Progenitor cell of endocrine pancreas (in vitro differentiated cells): ENCODE results near the gene KCNA2. TPM values are rescaled to one million over a fixed set of nuclear protein-coding genes. Genes with fewer than 3 reads are reported as not detected.

Source experiments
- DNase-seq: peaks from one replicate; pipeline ENCODE4 v3.0.0; 2021; ENCODE audit warnings: low spot score; ENCODE audit not compliant: unreplicated experiment
- H3K27ac Mint-ChIP-seq: 2 replicates; pipeline ENCODE4 v1.8.0; 2021; ENCODE audit warnings: mild to moderate bottlenecking, moderate library complexity, mixed read lengths
- H3K27me3 Mint-ChIP-seq: 2 replicates; pipeline ENCODE4 v1.8.0; 2021; ENCODE audit warnings: mixed read lengths
- H3K36me3 Mint-ChIP-seq: 2 replicates; pipeline ENCODE4 v1.8.0; 2022; ENCODE audit warnings: mixed read lengths; ENCODE audit not compliant: insufficient read depth
- H3K4me1 Mint-ChIP-seq: 2 replicates; pipeline ENCODE4 v1.8.0; 2021; ENCODE audit warnings: low read depth, mixed read lengths
- H3K4me3 Mint-ChIP-seq: 2 replicates; pipeline ENCODE4 v1.8.0; 2021; ENCODE audit warnings: low read depth, mild to moderate bottlenecking, moderate library complexity, mixed read lengths
- H3K9me3 Mint-ChIP-seq: 2 replicates; pipeline ENCODE4 v1.8.0; 2021; ENCODE audit warnings: low read depth, mixed read lengths
- CTCF ChIP-seq: fragments of 200-600 bp; sonication (generic); IDR thresholded peaks from one replicate; pipeline ENCODE4 v1.5.0; 2021; ENCODE audit warnings: antibody characterized with exemption, mild to moderate bottlenecking; ENCODE audit not compliant: unreplicated experiment
- total RNA-seq: library from RNA; stranded (reverse); gene quantifications from 2 replicates; pipeline ENCODE4 v1.2.1, GENCODE V29; 2021

Gene KCNA2
- total RNA-seq, 1 donor from 2014 or later, result 0.05 TPM

DNA sequence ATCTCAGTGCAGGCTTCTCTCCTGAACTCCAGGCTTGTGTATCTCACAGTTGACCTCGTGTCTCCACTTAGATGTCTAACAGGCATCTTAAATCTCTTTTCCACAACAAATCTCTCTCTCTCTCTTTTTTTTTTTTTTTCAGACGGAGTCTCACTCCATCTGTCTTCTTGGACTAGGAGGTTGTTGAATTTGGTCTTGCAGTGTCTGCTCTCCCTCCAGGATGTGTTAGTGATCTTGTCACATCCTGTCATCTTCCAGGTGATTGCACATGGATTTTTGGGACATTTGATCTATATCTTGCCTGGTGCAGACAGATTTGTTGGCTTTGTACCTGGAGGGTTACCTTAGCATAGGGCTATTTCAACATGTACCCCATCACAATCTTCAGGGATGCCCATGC lies 60.7 kb downstream of the KCNA2 start:
- H3K27ac Mint-ChIP-seq, result no peak overlapping the region
- no peak for TF ChIP-seq CTCF
- H3K36me3 Mint-ChIP-seq, result no peaks in the 10 kb centered on the region
- H3K4me3 Mint-ChIP-seq, result no peak overlapping the region
- H3K27me3 Mint-ChIP-seq, result peaks cover 33% of the 10 kb centered on the region
- H3K9me3 Mint-ChIP-seq, result no peaks in the 10 kb centered on the region
- DNase-seq, result no peak
- peaks cover 4% of the 10 kb centered on the region for H3K4me1 Mint-ChIP-seq

DNA sequence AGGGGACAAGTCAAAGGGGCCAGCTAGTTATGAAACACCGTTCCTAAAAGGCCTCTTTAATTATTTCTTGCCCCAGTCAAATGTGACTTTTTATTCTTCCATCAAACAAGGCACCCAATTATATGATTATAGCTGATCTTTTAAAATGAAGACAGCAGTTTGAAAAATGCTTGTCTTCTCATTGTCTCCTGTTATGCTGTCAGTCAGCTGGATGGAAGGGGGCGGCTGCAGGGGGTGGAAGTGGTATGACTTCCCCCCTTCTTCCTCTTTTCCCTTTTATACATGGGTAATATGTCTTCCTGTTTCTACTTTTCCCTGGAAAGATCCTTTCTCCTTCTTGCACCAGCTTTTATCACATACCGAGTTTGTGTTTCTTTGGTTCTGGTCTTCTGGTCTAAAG lies 61.4 kb downstream of the KCNA2 start:
- Mint-ChIP-seq H3K27ac (no peak overlapping the region), H3K9me3 (no peaks in the 10 kb centered on the region), H3K36me3 (no peaks in the 10 kb centered on the region), H3K4me3 (no peak overlapping the region), H3K27me3 (peaks cover 30% of the 10 kb centered on the region), H3K4me1 (peaks cover 4% of the 10 kb centered on the region)
- no peak for TF ChIP-seq CTCF
- no peak for DNase-seq

Other genes with a start within 250 kb of the KCNA2 start
- 0.46 and 1.0 TPM in 2 replicates for gene SLC16A4, start 215.3 kb downstream of the KCNA2 start, total RNA-seq
- 99.8 and 101 TPM in 2 replicates for gene LAMTOR5, start 198.7 kb downstream of the KCNA2 start, total RNA-seq
- not detected in 2 replicates for gene PROK1, start 155.2 kb downstream of the KCNA2 start, total RNA-seq
- gene KCNA10, start 87.2 kb downstream of the KCNA2 start, total RNA-seq, result not detected in 2 replicates
- gene KCNA3, start 68.6 kb upstream of the KCNA2 start, total RNA-seq, result 0.72 and 0.75 TPM in 2 replicates